ENCODE measurements around the gene STOML3.
"Not testable (repeated sequence)": the region's sequence is repeated elsewhere in the genome, so short reads cannot be mapped to it uniquely, and the experiment has no call there.

Gene STOML3

DNA sequence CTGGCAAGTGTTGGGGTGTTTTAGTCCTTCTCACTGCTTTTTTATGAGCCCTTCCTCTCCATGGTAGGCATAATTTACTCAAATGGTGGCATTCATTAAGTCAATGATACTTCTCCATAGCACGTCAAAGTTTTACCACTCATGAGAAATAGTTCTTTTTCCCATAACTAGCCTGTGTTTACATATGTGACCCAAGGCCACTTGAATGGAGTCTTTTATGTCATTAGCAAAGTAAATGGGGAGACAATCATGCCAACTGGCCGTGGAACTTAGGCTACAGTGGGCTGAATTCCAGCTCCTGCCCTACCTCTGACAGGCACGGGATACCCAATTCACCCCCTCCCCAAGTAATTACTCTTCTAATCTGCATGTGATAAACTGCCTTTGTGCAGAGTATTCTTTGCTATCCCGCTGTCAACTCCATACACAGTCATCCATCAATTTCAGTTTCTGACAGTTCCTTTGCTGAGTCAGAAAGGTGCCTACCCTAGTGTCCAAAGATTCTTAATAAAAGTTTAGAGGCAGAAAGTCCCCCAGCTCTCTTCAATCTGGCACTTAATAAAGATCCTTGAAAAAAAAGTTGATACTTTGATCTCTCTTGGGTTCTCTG lies 30.3 kb upstream of the STOML3 start:
- Histone ChIP-seq H3K36me3 (replicated peaks) (peaks cover 61% of the 10 kb centered on the region), H3K9me3 (no peaks in the 10 kb centered on the region), H3K4me3 (no peak overlapping the region), H3K4me1 (peaks cover 10% of the 10 kb centered on the region), H3K27me3 (ENCODE audit: low read depth) (no peaks in the 10 kb centered on the region)
- DNase-seq (ENCODE audit: low spot score in 2 of 2) = no peak
- in situ Hi-C loops (cut with MboI; ENCODE audit: low sequenced_read_pairs) = no loop called here

DNA sequence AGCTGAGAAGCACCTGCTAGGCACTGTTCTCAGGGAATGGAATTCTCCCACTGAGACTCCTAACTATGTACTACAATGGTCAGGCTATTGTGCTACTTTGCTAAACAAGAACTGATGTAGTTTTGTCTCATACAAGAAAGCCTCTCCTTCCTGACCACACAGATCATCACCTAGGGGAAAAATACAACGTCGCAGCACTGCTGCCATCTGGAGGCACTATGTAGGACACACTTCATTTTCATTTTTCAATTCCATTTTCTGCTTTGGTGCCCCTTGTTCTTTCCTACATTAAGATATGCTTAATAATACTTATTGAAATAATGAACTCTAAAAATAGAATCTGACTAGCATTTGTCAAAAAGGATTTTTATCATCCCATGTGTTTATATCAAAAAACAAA lies 26.2 kb upstream of the STOML3 start:
- peaks cover 62% of the 10 kb centered on the region for H3K36me3 ChIP-seq (replicated peaks)
- in situ Hi-C loops (cut with MboI; ENCODE audit: low sequenced_read_pairs) = no loop called here
- DNase-seq (ENCODE audit: low spot score in 2 of 2) = peak; percentile 27 to 30

DNA sequence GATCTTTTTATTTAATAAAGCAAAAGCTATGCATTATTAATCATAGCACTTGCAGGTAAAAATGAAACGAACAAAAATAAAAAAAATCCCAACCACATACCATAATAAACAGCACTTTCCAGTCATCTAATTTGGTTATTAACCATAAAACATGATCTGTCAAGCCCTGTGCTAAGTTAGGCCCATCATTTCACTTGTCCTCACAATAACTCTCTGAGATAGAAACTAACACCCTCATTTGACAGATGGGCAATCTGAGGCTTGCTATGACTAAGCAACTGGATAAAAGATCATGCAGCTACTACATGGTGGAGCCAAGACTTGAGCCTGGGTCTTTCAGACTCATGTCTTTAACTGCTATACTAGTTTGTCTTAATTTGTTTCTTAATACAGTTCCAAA lies 25.5 kb upstream of the STOML3 start:
- Histone ChIP-seq H3K4me1 (no peaks in the 10 kb centered on the region), H3K4me3 (no peak overlapping the region), H3K9me3 (no peaks in the 10 kb centered on the region), H3K36me3 (replicated peaks) (peaks cover 61% of the 10 kb centered on the region), H3K27me3 (ENCODE audit: low read depth) (no peaks in the 10 kb centered on the region)
- in situ Hi-C loops (cut with MboI; ENCODE audit: low sequenced_read_pairs) = no loop called here
- DNase-seq (ENCODE audit: low spot score in 2 of 2) = no peak

More for the DNA sequence above, 26.2 kb upstream of the STOML3 start:
- no peaks in the 10 kb centered on the region for H3K4me1 ChIP-seq
- no peaks in the 10 kb centered on the region for H3K27me3 ChIP-seq (ENCODE audit: low read depth)
- H3K4me3 ChIP-seq = no peak overlapping the region
- no peaks in the 10 kb centered on the region for H3K9me3 ChIP-seq

DNA sequence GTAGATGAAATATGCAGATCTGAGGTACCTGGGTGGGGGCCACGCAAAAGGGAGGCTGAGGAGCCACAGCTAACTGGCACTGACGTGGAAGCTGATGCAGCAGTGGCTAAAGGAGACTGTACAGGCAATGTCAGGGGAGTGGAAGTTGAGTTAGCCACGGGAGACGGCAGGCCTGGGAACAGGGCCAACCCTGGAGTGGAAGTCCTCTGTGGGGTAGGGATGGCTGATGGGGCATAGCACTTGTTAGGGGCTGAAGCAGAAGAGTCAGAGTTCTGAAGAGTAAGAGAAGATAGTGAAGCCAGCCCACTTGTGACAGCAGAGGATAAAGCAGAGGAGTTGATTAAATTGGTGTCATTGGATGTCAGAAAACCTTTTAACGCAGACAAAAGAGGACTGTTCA lies 22.8 kb upstream of the STOML3 start:
- in situ Hi-C loops (cut with MboI; ENCODE audit: low sequenced_read_pairs) = no loop called here

DNA sequence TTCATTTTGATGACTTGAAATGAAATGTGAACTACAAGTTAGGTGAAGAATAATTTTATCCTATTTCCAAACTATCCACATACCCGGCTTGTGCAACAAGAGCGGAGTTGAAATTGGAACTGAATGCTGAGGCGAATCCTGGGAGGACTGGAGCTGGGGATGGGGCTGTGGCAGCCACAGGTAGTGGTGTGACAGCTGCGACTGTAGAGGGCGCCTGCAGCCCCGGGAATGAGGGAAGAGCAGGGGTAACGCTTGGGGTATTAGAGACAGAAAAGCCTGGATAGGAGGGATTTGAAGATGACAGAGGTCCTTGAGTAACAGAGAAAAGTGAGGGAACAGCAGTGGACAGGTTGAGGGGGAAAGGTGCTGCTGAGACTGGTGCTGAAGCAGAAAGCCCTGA lies 22.0 kb upstream of the STOML3 start:
- H3K4me1 ChIP-seq = no peaks in the 10 kb centered on the region
- no peaks in the 10 kb centered on the region for H3K9me3 ChIP-seq
- no peak overlapping the region for H3K4me3 ChIP-seq
- H3K36me3 ChIP-seq (replicated peaks) = peaks cover 69% of the 10 kb centered on the region
- in situ Hi-C loops (cut with MboI; ENCODE audit: low sequenced_read_pairs) = no loop called here
- no peaks in the 10 kb centered on the region for H3K27me3 ChIP-seq (ENCODE audit: low read depth)
- DNase-seq (ENCODE audit: low spot score in 2 of 2) = peak in 1 of 2 experiments; percentile 43

More for the DNA sequence above, 22.8 kb upstream of the STOML3 start:
- no peak for DNase-seq (ENCODE audit: low spot score in 2 of 2)
- H3K4me3 ChIP-seq = no peak overlapping the region
- peaks cover 71% of the 10 kb centered on the region for H3K36me3 ChIP-seq (replicated peaks)
- no peaks in the 10 kb centered on the region for H3K27me3 ChIP-seq (ENCODE audit: low read depth)
- no peaks in the 10 kb centered on the region for H3K9me3 ChIP-seq
- H3K4me1 ChIP-seq = no peaks in the 10 kb centered on the region

DNA sequence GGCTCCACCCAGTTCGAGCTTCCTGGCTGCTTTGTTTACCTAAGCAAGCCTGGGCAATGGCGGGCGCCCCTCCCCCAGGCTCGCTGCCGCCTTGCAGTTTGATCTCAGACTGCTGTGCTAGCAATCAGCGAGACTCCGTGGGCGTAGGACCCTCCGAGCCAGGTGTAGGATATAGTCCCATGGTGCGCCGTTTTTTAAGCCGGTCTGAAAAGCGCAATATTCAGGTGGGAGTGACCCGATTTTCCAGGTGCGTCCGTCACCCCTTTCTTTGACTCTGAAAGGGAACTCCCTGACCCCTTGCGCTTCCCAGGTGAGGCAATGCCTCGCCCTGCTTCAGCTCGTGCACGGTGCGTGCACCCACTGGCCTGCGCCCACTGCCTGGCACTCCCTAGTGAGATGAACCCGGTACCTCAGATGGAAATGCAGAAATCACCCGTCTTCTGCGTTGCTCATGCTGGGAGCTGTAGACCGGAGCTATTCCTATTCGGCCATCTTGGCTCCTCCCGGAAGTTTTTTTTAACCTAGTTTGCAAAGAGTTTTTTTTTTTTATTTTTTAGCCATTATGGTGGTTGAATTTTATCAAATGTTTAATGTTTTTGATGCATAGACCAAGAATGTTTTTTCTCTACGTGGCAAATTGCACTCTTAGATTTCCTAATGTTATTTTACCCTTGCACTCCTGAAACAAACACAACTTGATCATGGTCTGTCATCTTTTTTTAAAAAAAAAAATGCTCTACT lies 15.9 kb upstream of the STOML3 start:
- in situ Hi-C loops (cut with MboI; ENCODE audit: low sequenced_read_pairs); H3K4me3 ChIP-seq; H3K27me3 ChIP-seq (ENCODE audit: low read depth); H3K4me1 ChIP-seq; DNase-seq (ENCODE audit: low spot score in 2 of 2); H3K9me3 ChIP-seq: not testable (repeated sequence)
- H3K36me3 ChIP-seq (replicated peaks) = peaks cover 17% of the 10 kb centered on the region

DNA sequence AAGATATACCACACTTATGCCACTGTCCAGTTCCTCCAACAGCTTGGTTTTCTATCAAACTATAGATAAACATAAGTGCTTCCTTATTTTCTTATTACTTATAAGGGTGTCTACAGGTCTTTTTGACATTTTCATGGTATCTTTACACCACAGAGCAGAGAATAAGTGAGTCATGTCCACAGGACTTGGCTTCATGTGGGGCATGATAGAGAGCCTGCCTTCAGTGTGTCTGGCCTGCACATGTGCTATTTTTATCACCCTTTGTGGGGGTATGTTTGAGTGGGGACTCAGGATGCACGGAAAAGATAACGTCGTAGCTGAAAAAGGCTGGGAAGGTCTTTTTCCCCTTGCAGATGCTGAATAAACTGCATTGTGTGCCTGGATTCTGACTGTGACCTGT lies 8.1 kb upstream of the STOML3 start:
- DNase-seq (ENCODE audit: low spot score in 2 of 2) = no peak
- Histone ChIP-seq H3K36me3 (replicated peaks) (no peaks in the 10 kb centered on the region), H3K9me3 (no peaks in the 10 kb centered on the region), H3K4me3 (no peak overlapping the region), H3K27me3 (ENCODE audit: low read depth) (no peaks in the 10 kb centered on the region), H3K4me1 (no peaks in the 10 kb centered on the region)
- in situ Hi-C loops (cut with MboI; ENCODE audit: low sequenced_read_pairs) = no loop called here

DNA sequence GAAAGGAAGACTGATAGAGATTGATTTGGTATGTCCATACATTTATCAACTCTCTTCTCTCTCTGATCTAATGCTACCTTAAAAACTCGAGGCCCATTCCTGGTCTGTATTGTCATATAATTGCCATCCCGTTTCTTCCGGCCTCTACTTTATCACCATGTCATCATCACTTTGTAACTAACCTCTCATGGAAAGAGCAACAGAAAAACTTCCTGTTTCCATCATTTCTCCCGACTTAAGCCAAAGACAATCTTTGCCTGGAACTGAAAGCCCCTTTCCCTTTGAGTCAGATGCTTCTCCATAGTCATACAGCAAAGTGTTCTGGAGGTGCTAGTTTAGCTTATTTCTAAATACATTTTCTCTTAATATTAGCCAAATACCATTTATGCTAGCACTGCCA lies 2.8 kb upstream of the STOML3 start:
- Histone ChIP-seq H3K27me3 (ENCODE audit: low read depth) (no peaks in the 10 kb centered on the region), H3K36me3 (replicated peaks) (no peaks in the 10 kb centered on the region), H3K4me3 (no peak overlapping the region), H3K4me1 (peaks cover 3% of the 10 kb centered on the region), H3K9me3 (no peaks in the 10 kb centered on the region)
- in situ Hi-C loops (cut with MboI; ENCODE audit: low sequenced_read_pairs) = no loop called here
- DNase-seq (ENCODE audit: low spot score in 2 of 2) = no peak

DNA sequence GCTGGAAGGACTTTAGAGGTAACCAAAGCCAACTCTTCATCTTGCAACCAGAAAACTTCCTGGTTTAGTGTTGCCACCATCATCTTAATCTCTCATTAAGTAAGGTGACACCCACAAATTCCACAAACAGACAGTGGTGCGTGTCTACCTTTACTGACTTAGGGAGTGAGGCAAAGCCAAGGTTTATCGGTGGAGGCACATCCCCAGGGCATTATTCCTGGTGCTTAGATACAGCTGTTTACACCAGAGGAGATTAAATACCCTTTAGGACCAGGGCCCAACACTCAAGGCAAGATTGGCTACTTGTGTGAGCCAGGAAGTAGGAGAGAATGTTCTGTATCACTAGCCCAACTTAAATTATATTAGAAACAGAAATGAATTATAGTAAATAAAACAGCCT lies 9.5 kb downstream of the STOML3 start:
- H3K27me3 ChIP-seq (ENCODE audit: low read depth) = no peaks in the 10 kb centered on the region
- in situ Hi-C loops (cut with MboI; ENCODE audit: low sequenced_read_pairs) = no loop called here
- no peak overlapping the region for H3K4me3 ChIP-seq
- DNase-seq (ENCODE audit: low spot score in 2 of 2) = no peak
- peaks cover 6% of the 10 kb centered on the region for H3K9me3 ChIP-seq
- H3K36me3 ChIP-seq (replicated peaks) = no peaks in the 10 kb centered on the region
- H3K4me1 ChIP-seq = no peaks in the 10 kb centered on the region

DNA sequence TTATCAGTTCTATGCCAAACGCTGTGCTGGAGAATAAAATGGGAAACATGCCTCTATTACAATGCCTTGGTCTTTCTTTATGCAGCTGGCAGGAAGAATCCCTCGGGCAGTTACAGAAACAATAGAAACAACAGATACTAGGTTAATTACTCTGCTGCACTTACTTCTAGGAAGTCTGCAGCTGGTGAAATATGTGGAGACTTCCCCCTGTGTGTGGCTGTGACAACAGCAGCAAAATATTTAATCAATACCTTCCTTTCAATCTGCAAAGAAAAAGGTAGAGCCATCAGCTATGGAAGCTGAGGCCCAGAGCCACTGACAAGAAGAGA lies 9.9 kb downstream of the STOML3 start:
- H3K36me3 ChIP-seq (replicated peaks) = no peaks in the 10 kb centered on the region
- H3K27me3 ChIP-seq (ENCODE audit: low read depth) = no peaks in the 10 kb centered on the region
- no peak overlapping the region for H3K4me3 ChIP-seq
- H3K4me1 ChIP-seq = no peaks in the 10 kb centered on the region
- no peak for DNase-seq (ENCODE audit: low spot score in 2 of 2)
- H3K9me3 ChIP-seq = peaks cover 6% of the 10 kb centered on the region
- in situ Hi-C loops (cut with MboI; ENCODE audit: low sequenced_read_pairs) = no loop called here

DNA sequence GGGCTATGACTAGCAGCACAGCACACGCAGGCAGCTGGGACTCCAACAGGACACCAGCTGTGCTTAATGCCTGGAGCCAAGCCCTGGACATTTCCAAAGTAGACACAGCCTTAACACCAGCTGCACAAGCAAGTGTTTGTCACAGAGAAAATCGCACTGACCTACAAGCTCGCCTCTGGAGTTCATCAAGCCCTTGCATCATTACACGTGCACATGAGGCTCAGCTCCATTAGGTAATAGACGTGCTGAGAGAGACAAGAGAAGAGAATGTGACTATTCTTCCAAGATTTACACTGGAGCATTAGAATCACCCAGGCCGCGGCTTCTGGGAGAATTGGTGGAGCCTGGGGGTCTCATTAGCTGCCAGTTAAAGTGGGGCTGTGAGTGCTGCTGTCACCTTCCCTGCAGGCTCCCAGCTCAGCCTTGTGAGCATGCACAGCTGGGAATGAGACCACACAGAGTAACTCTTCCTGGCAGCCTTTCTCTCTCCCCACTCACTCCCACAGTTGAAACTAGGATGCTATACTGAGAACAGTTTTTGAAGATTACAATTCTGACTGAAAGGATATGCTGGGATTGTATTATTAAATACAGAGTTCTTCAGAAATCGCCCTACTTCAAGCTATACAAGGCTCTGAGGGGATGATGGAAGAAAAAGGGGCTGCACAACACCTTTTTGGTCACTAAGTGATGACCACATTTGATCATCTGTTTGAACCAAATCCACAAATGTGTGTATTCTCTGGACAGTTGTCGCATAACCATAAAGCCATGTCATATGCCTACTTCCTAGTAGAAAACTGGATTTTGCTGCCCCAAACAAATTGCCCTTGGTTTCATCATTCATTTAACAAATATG lies 10.5 kb downstream of the STOML3 start:
- peaks cover 6% of the 10 kb centered on the region for H3K9me3 ChIP-seq
- in situ Hi-C loops (cut with MboI; ENCODE audit: low sequenced_read_pairs) = no loop called here
- H3K4me3 ChIP-seq = no peak overlapping the region
- no peaks in the 10 kb centered on the region for H3K36me3 ChIP-seq (replicated peaks)
- no peaks in the 10 kb centered on the region for H3K27me3 ChIP-seq (ENCODE audit: low read depth)
- no peak for DNase-seq (ENCODE audit: low spot score in 2 of 2)
- no peaks in the 10 kb centered on the region for H3K4me1 ChIP-seq

DNA sequence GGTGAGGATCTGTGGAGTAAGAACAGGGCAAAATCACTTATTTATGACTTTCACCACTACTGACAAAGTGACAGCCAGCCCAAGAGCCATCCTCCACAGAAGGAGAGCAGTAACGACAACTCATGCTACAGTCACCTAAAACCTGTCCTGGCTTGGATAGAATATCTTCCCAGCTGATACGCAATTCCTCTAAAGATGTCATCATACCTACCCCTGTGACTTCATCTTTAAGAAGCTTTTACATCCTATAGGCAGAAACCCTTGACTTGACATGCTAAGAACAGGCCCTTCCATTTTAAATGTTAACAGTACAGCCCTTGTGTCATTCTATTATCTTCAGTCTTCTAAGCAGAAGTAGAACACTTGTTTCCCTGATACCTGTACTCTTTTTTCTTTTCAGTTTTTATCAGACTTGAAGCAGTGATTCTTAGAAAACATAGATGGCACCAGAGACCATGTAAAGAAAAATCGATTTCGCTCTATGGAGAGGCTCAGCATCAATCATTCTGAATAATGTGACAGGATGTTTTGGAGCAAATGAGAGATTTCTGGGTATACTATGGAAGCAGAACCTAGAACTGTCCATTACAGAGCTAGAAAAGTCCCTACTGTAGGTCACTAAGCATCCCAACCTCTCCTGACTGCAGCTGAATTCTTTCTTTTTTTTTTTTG lies 20.1 kb downstream of the STOML3 start:
- no peaks in the 10 kb centered on the region for H3K4me1 ChIP-seq
- peaks cover 2% of the 10 kb centered on the region; the same call in 1 of the 2 replicates for H3K27me3 ChIP-seq (ENCODE audit: low read depth)
- in situ Hi-C loops (cut with MboI; ENCODE audit: low sequenced_read_pairs) = no loop called here
- H3K9me3 ChIP-seq = no peaks in the 10 kb centered on the region
- no peaks in the 10 kb centered on the region for H3K36me3 ChIP-seq (replicated peaks)
- no peak for DNase-seq (ENCODE audit: low spot score in 2 of 2)
- no peak overlapping the region for H3K4me3 ChIP-seq

DNA sequence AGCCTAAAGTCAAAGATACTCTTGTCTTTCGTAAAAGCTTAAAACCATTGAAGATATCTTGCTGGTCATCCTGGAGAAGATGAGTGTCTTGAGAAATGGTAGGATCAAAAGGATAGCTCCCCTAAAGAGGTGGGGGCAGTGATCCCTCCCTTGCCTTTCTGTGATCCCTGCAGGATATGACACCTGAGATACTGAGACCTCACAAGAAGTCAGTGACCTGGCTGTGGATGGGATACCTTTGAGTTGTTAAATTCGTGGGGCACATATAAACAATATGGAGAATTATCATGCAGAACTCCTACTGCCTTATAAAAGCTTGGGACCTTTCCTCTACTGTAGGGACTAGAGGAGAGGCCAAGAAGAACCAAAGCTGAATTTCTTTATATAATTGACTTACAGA lies 21.4 kb downstream of the STOML3 start:
- peaks cover 2% of the 10 kb centered on the region; the same call in 1 of the 2 replicates for H3K27me3 ChIP-seq (ENCODE audit: low read depth)
- H3K4me1 ChIP-seq = no peaks in the 10 kb centered on the region
- in situ Hi-C loops (cut with MboI; ENCODE audit: low sequenced_read_pairs) = no loop called here
- H3K4me3 ChIP-seq = no peak overlapping the region
- no peaks in the 10 kb centered on the region for H3K36me3 ChIP-seq (replicated peaks)
- no peaks in the 10 kb centered on the region for H3K9me3 ChIP-seq
- DNase-seq (ENCODE audit: low spot score in 2 of 2) = no peak

DNA sequence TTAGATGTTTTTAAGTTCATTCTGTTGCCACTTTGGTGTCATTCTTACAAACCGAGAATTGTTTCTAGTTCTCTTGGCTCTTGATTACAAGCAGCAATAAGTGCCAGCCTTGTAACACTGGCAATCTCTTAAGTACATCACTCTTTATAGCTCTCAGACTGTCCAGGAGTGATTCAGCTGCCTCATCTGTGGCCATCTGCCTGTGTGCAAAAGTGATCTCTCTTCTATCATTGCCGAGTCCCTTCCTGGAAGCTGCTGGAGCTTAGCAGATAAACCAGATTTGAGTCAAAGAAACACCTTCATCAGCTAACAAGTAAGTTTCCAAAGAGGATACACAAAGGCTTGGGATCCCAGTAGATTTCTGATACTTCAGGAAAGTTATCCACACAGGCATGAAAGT lies 23.2 kb downstream of the STOML3 start:
- Histone ChIP-seq H3K4me1 (no peaks in the 10 kb centered on the region), H3K27me3 (ENCODE audit: low read depth) (peaks cover 2% of the 10 kb centered on the region; the same call in 1 of the 2 replicates), H3K9me3 (no peaks in the 10 kb centered on the region), H3K4me3 (no peak overlapping the region), H3K36me3 (replicated peaks) (no peaks in the 10 kb centered on the region)
- in situ Hi-C loops (cut with MboI; ENCODE audit: low sequenced_read_pairs) = no loop called here
- DNase-seq (ENCODE audit: low spot score in 2 of 2) = no peak

All from HAP-1 (cell line).